Right cardiac atrium (tissue), 5 donors: Measurements from ENCODE around the gene MTHFSD. TPM values are rescaled to one million over a fixed set of nuclear protein-coding genes. Genes with fewer than 3 reads are reported as not detected.

Experiments
- ATAC-seq, 2 donors: fragments of 200-7000 bp; cut with Tn5 transposase; one replicate each; pipeline versions ENCODE4 v1.8.0 to v1.9.1; 2020; ENCODE audit warnings: moderate library complexity in 2 of 2, mild to moderate bottlenecking in 1 of 2
- DNase-seq, 3 donors: peaks; one replicate each; pipeline ENCODE4 v3.0.0-alpha.2; 2020
- H3K27ac ChIP-seq: one replicate; pipeline ENCODE4 v1.5.1; 2013; ENCODE audit warnings: mild to moderate bottlenecking, low read length, control low read depth, moderate library complexity
- H3K27me3 ChIP-seq: one replicate; pipeline ENCODE4 v1.6.1; 2013; ENCODE audit not compliant: control insufficient read depth, insufficient read depth
- H3K4me1 ChIP-seq: one replicate; pipeline ENCODE4 v1.6.1; 2013; ENCODE audit warnings: low read length; ENCODE audit not compliant: control insufficient read depth, insufficient read depth
- H3K4me3 ChIP-seq: one replicate; pipeline ENCODE4 v1.5.1; 2013; ENCODE audit warnings: low read length, control low read depth
- H3K9me3 ChIP-seq: one replicate; pipeline ENCODE4 v1.6.1; 2013; ENCODE audit warnings: low read length; ENCODE audit not compliant: control insufficient read depth
- WGBS: extraction: QIAGEN DNeasy Blood & Tissue Kit; methylation state at CpG from one replicate; pipeline ENCODE4 v1.1.7; 2013; 5-methylcytosine and 5-hydroxymethylcytosine counted together
- intact Hi-C, 4 donors: fragments of 100-400 bp; cut with DNase I; formaldehyde crosslinking; loops; one replicate each; pipeline versions ENCODE4 v1.11.0 to v1.14.0; 2022 to 2023
- polyA plus RNA-seq: library from polyadenylated mRNA; stranded (reverse); fragments of 200-250 nt; gene quantifications from one replicate; pipeline ENCODE4 v1.2.3, GENCODE V29; 2013
- total RNA-seq, 4 donors: library from RNA; stranded (reverse); fragmentation: NEBNext Ultra II Directional; extraction: Animal tissue kit (Norgen Biotek cat#: 25700); gene quantifications; one replicate each; pipeline ENCODE4 v1.2.1, GENCODE V29; 2021
- donor health status: healthy with polysubstance abuse.
- donor health status: DM: no; HTN: yes; CAD: no.
- donor health status: DM: no; HTN: no; CAD: no.
- donor health status: DM: no; HTN: yes; CAD: no; lungs with severe emphysema.
- donor health status: DM: yes; HTN: yes; CAD: no.

The MTHFSD gene
- total and polyA plus RNA-seq, 5 donors, result 8.8 to 14.7 (median 11.2) TPM

DNA sequence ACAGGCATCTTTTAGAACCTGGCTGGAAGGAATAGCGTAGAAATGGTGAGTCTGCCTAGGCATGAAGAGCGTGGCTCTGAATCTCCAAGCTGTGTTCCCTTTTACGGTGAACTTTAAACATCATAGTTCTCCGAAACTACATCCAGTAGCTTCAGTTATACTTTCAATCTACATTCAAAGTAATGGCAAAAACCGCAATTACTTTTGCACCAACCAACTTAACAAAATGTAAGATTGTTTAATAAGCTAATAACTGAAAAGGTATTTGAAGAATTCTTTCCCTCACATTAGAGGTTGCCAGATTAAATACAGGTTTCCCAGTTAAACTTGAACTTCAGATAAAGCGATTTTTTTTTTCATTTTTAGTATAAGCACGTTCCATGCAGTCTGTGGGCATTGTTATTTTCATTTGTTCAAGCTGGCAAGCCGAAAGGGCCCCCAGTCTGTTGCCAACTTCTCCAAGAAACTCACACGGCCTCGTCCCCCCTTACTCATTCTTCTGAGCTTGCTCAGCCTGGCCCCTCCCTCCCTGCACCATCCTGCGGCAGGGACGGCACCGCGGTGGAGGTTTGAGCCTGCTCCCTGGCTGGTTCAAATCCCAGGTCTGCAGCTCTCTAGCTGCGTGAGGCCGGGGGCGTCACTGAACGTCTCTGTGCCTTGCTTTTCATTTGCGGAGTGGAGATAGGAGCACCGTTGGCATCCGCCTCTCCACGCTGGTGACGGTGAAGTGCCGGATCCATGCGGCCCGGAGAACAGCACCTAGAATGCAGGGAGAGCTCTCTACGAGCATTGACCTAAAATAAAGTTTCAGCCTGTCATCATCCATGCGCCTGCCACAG lies 3.5 kb upstream of the MTHFSD start:
- intact Hi-C loops, result loop anchor here in 1 of 4 donors (10.0 kb wide), 1 partner anchor 806 kb away; no protein-coding TSS in a partner anchor
- Histone ChIP-seq H3K27me3 (no peaks in the 10 kb centered on the region), H3K4me1 (peaks cover 3% of the 10 kb centered on the region), H3K27ac (no peak overlapping the region), H3K9me3 (no peaks in the 10 kb centered on the region), H3K4me3 (no peak overlapping the region)
- no peak for ATAC-seq
- peak in 1 of 3 donors; percentile 34 for DNase-seq
- 72% methylated on average over 28 of the region's 28 CpGs for WGBS

DNA sequence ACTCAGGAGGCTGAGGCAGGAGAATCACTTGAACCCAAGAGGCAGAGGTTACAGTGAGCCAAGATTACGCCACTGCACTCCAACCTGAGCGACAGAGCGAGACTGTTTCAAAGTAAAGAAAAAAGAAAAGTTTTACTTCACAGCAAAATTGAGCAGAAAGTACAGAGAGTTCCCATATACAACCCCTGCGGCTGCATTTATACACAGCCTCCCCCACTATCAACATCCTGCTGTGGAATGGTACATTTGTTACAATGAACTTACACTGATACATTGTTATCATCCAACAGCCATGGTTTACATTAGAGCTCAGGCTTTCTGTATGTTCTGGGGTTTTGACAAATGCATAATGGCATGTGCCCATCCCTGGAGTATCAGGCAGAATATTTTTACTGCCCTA lies 2.6 kb upstream of the MTHFSD start:
- Histone ChIP-seq H3K27ac (no peak overlapping the region), H3K9me3 (no peaks in the 10 kb centered on the region), H3K27me3 (no peaks in the 10 kb centered on the region), H3K4me3 (no peak overlapping the region), H3K4me1 (peaks cover 3% of the 10 kb centered on the region)
- WGBS, result 79% methylated on average over 4 of the region's 4 CpGs
- ATAC-seq (no peak), DNase-seq (no peak)
- intact Hi-C loops, result loop anchor here in 1 of 4 donors (10.0 kb wide), 1 partner anchor 807 kb away; no protein-coding TSS in a partner anchor

DNA sequence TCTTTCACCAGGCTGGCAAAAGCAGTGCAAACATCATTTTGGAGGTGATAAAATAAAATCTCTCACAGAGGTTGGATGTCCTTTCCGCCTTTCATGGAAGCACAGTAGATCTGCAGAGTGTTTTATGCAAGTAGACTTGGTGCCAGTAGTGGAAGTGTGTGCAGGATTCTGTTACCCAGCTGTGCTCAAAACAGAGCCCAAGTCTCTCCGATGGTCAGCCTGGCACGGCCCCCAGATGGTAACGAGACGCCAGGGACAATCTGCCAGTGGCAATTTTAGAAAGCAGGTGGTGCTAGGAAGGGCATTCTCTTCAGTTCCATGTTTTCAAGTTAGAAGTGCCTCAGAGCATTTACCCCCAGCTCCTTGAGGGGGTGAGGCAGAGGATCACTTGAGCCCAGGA lies 1.5 kb upstream of the MTHFSD start:
- DNase-seq (peak in 2 of 3 donors; percentile 28 to 40), ATAC-seq (no peak)
- no peaks in the 10 kb centered on the region for H3K27me3 ChIP-seq
- H3K9me3 ChIP-seq, result no peaks in the 10 kb centered on the region
- H3K4me3 ChIP-seq, result no peak overlapping the region
- intact Hi-C loops, result loop anchor here in 1 of 4 donors (10.0 kb wide), 1 partner anchor 808 kb away; no protein-coding TSS in a partner anchor
- no peak overlapping the region for H3K27ac ChIP-seq
- WGBS, result 66% methylated on average over 5 of the region's 5 CpGs
- H3K4me1 ChIP-seq, result peaks cover 3% of the 10 kb centered on the region

DNA sequence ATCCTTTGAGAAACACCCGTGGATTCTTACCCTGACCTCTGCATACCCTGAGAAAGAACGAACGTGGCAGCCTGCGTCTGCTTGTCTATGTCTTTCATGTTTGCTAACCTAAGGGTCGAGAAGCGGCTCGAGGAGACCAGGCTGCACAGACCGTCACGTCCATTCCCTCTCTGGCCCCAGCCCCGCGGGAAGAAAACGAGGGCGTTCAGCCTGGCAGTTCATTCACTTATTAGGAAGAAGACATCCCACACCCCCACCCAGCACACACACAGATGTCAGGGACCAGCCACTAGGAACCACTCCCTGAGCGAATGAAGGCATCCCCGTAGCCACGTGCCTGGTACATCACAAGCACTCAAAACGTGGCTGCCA lies 655 bp upstream of the MTHFSD start:
- peak in 1 of 2 donors; percentile 8 for ATAC-seq
- Histone ChIP-seq H3K4me3 (peak overlapping the region; percentile 71), H3K27ac (no peak overlapping the region), H3K27me3 (no peaks in the 10 kb centered on the region), H3K4me1 (peaks cover 3% of the 10 kb centered on the region), H3K9me3 (no peaks in the 10 kb centered on the region)
- intact Hi-C loops, result loop anchor here in 1 of 4 donors (10.0 kb wide), 1 partner anchor 809 kb away; no protein-coding TSS in a partner anchor
- WGBS, result 34% methylated on average over 17 of the region's 17 CpGs
- peak in 2 of 3 donors; percentile 42 to 66 for DNase-seq

DNA sequence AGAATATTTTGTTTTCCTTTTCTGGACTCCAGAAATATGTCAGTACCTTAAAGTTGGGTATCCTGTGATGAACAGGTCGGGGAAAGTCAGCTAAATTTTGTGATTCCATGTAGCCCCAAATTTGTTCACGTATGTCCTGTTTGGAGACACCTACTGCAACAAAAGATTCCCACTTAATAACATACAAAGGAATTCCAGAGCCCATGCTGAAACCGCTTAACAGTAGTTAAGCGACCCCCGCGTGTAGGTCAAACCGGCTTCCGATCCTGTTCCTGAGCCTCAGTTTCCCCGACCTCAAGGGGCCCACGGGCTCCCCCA lies 477 bp downstream of the MTHFSD start:
- no peak for DNase-seq
- peak overlapping the region; percentile 71 for H3K4me3 ChIP-seq
- peak in 1 of 2 donors; percentile 12 for ATAC-seq
- H3K27ac ChIP-seq, result peak overlapping the region; percentile 53
- H3K27me3 ChIP-seq, result no peaks in the 10 kb centered on the region
- WGBS, result 8% methylated on average over 10 of the region's 10 CpGs
- no peaks in the 10 kb centered on the region for H3K9me3 ChIP-seq
- intact Hi-C loops, result loop anchor here in 1 of 4 donors (10.0 kb wide), 1 partner anchor 810 kb away; no protein-coding TSS in a partner anchor
- peaks cover 3% of the 10 kb centered on the region for H3K4me1 ChIP-seq

DNA sequence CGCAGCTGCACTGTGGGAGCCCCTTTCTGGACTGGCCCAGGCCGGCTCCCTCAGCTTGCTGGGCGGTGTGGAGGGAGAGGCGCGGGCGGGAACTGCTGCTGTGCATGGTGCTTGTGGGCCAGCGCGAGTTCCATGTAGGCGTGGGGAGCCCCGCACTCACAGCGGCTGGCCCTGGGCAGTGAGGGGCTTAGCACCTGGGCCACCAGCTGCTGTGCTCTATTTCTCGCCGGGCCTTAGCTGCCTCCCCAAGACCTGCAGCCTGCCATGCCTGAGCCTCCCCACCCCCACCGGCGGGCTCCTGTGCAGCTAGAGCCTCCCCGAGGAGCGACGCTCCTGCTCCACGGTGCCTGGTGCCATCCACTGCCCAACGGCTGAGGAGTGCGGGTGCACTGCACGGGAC lies 1.7 kb downstream of the MTHFSD start:
- DNase-seq (peak in 1 of 3 donors; percentile 64), ATAC-seq (no peak)
- 96% methylated on average over 22 of the region's 22 CpGs for WGBS
- intact Hi-C loops, result loop anchor here in 1 of 4 donors (10.0 kb wide), 1 partner anchor 811 kb away; no protein-coding TSS in a partner anchor
- Histone ChIP-seq H3K27ac (no peak overlapping the region), H3K27me3 (no peaks in the 10 kb centered on the region), H3K9me3 (no peaks in the 10 kb centered on the region), H3K4me1 (peaks cover 3% of the 10 kb centered on the region), H3K4me3 (no peak overlapping the region)

DNA sequence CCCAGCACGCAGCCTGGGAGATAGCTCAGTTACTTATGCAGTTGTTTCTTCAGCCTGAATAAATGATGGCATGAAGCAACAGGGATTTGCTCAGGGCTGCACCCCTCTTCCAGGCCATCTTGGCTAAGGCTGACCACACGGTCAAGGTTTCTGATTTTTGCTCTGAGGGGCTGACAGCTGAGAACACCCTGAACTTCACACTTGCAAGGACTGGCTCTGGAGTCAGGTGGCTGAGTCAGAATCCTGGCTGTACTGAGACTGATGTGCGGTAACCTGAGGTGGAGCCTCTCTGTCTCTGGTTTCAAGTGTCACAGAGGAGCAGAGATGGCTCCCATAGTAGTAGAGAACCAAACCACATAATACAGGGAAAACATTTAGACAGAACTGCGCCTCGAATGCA lies 4.8 kb downstream of the MTHFSD start:
- intact Hi-C loops, result loop anchor here in 1 of 4 donors (10.0 kb wide), 1 partner anchor 815 kb away; no protein-coding TSS in a partner anchor
- 90% methylated on average over 5 of the region's 5 CpGs for WGBS
- Histone ChIP-seq H3K27me3 (no peaks in the 10 kb centered on the region), H3K4me1 (peaks cover 3% of the 10 kb centered on the region), H3K27ac (no peak overlapping the region), H3K4me3 (no peak overlapping the region), H3K9me3 (no peaks in the 10 kb centered on the region)
- DNase-seq (no peak), ATAC-seq (no peak)

DNA sequence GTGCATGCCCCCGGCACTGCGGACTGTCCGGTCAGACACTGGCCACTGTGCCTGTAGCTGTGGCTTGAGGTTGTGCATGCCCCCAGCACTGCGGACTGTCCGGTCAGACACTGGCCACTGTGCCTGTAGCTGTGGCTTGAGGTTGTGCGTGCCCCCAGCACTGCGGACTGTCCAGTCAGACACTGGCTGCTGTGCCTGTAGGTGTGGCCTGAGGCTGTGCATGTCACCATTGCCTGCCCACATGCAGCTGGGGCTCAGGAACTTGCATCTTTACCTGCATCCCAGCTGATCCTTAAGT lies 5.2 kb downstream of the MTHFSD start:
- Histone ChIP-seq H3K27ac (no peak overlapping the region), H3K9me3 (no peaks in the 10 kb centered on the region), H3K27me3 (no peaks in the 10 kb centered on the region), H3K4me3 (no peak overlapping the region), H3K4me1 (peaks cover 3% of the 10 kb centered on the region)
- intact Hi-C loops, result loop anchor here in 1 of 4 donors (10.0 kb wide), 1 partner anchor 815 kb away; no protein-coding TSS in a partner anchor
- 96% methylated on average over 7 of the region's 7 CpGs for WGBS
- ATAC-seq (no peak), DNase-seq (no peak)

DNA sequence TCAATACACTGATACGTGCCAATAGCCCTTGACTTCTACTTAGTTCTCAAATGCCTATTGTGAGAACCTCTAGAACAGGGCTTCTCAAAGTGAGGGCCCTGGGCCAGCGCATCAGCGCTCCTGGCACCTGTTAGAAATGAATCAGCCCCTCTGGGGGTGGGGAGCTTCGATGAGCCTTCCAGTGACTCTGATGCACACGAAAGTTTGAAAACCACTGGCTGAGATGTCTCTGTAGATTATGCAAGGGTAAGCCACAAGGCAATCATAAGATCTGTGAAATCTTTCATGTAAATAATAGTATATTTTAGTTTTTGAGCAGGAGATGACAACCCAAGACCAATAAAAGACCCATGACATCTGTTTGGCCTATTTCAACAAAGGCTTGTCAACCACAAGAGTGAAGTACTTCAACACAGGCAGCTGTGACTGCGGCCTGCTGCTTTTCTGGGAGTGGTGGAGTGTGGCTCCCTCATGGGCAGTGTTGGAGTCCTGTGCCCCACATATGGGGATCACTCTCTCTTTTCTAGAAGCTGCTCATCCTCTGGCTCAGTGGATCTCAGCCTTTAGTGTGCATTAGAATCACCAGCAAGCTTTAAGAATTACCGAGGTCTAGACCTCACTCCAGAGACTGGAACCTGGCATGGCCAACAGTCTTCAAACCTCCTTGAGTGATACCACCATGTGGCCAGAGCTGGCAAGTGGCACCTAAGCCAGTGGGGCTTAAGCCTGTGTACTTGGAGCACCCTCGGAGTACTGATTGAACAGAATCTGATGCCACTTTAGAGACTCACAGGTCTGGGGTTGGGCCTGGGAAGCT lies 5.8 kb downstream of the MTHFSD start:
- WGBS, result 84% methylated on average over 8 of the region's 8 CpGs
- ATAC-seq, result no peak
- intact Hi-C loops, result no loop called here

DNA sequence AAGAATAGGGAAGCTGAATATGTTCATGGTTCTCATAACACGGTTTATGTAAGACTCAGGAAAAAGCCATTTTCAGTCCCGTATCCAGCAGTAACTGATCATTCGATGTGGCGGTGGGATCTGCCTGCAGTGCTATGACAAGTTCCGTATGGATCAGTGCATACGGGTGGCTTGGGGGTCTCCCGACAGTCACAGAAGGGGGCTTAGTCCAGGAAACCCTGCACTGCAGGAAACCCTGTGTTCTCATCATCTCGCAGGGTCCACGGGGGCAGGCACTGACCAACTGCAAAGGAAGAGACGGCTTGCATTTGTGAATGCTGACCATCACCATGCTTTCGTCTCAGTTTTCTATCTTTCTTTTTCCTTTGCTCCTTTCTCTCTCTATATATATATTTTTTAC lies 7.7 kb downstream of the MTHFSD start:
- intact Hi-C loops, result no loop called here
- no peak for ATAC-seq
- no peak overlapping the region for H3K4me3 ChIP-seq
- H3K9me3 ChIP-seq, result no peaks in the 10 kb centered on the region
- H3K27ac ChIP-seq, result no peak overlapping the region
- H3K4me1 ChIP-seq, result no peaks in the 10 kb centered on the region
- no peak for DNase-seq
- no peaks in the 10 kb centered on the region for H3K27me3 ChIP-seq
- WGBS, result 94% methylated on average over 11 of the region's 11 CpGs

More for the DNA sequence above, 5.8 kb downstream of the MTHFSD start:
- no peak overlapping the region for H3K27ac ChIP-seq
- H3K4me1 ChIP-seq, result peaks cover 3% of the 10 kb centered on the region
- no peaks in the 10 kb centered on the region for H3K27me3 ChIP-seq
- DNase-seq, result no peak
- H3K4me3 ChIP-seq, result no peak overlapping the region
- H3K9me3 ChIP-seq, result no peaks in the 10 kb centered on the region

DNA sequence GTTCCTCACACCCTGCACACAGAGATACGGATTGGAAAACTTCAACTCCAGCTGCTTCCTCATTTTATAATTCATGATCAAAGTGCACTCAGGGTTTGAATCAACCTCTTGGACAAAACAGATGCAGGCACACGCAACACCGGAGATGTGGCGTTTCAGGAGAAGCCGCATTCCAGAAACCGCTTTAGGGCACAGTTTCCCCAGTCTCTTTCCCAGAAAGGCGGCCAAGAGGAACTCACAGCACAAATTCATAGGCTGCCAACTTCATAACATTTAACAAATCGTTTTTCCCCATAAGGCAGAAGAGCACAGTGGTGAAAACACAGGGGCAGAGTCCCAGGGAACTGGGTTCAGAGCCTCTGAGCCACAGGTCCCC lies 8.4 kb downstream of the MTHFSD start:
- no peaks in the 10 kb centered on the region for H3K9me3 ChIP-seq
- intact Hi-C loops, result no loop called here
- H3K27ac ChIP-seq, result no peak overlapping the region
- no peaks in the 10 kb centered on the region for H3K27me3 ChIP-seq
- DNase-seq (no peak), ATAC-seq (no peak)
- 78% methylated on average over 8 of the region's 8 CpGs for WGBS
- H3K4me3 ChIP-seq, result no peak overlapping the region
- H3K4me1 ChIP-seq, result no peaks in the 10 kb centered on the region
